HFF-Myc (cell line): Measurements from ENCODE around the gene COQ8A.

Experiments used
- DNase-seq: peaks from one replicate; pipeline ENCODE4 v3.0.0-alpha.2; 2011; ENCODE audit warnings: low read depth; ENCODE audit errors: extremely low read depth
- H3K4me3 ChIP-seq: replicated peaks from 2 replicates; pipeline ENCODE4 v1.5.1; 2011; ENCODE audit warnings: low read depth, mild to moderate bottlenecking, control low read depth, low read length
- CTCF ChIP-seq: IDR thresholded peaks from 2 replicates; pipeline ENCODE4 v1.5.1; 2012; ENCODE audit warnings: mild to moderate bottlenecking, low read depth, low read length, control low read depth; ENCODE audit errors: missing control alignments

The COQ8A gene

GRCh38 chr1:226946285-226946684, 6.2 kb downstream of the COQ8A start:
- H3K4me3 ChIP-seq: no peak overlapping the region
- no peak for TF ChIP-seq CTCF
- DNase-seq: no peak

- no peak overlapping the region for H3K4me3 ChIP-seq
- DNase-seq: no peak
- no peak for TF ChIP-seq CTCF
These were observed 6.7 kb downstream of the COQ8A start for GRCh38 chr1:226946841-226947240.

GRCh38 chr1:226948051-226948450, 8.0 kb downstream of the COQ8A start:
- no peak for DNase-seq
- no peak overlapping the region for H3K4me3 ChIP-seq
- TF ChIP-seq CTCF: no peak

- DNase-seq: no peak
- no peak for TF ChIP-seq CTCF
These were observed 8.4 kb downstream of the COQ8A start for GRCh38 chr1:226948480-226948879.

GRCh38 chr1:226948996-226949395, 8.9 kb downstream of the COQ8A start:
- no peak for TF ChIP-seq CTCF
- H3K4me3 ChIP-seq: no peak overlapping the region
- DNase-seq: no peak

More at GRCh38 chr1:226948480-226948879, 8.4 kb downstream of the COQ8A start:
- no peak overlapping the region for H3K4me3 ChIP-seq

- no peak overlapping the region for H3K4me3 ChIP-seq
- no peak for DNase-seq
- TF ChIP-seq CTCF: no peak
These were observed 9.3 kb downstream of the COQ8A start for GRCh38 chr1:226949401-226949800.

- no peak overlapping the region for H3K4me3 ChIP-seq
- no peak for TF ChIP-seq CTCF
- no peak for DNase-seq
These were observed 10.2 kb downstream of the COQ8A start for GRCh38 chr1:226950316-226950715.
